ENCODE data around the gene RFC4. TPM values are rescaled to one million over a fixed set of nuclear protein-coding genes. Genes with fewer than 3 reads are reported as not detected.
A peak's percentile ranks its signal among the peaks of the same experiment; 100 is the strongest.

RFC4 gene
- total RNA-seq, 1 donor from 2014 or later, result 36.3 TPM

GRCh38 chr3:186783731-186784515 is 22.4 kb downstream of the RFC4 start:
- H3K9me3 Mint-ChIP-seq (ENCODE audit: unreplicated experiment), result peaks cover 23% of the 10 kb centered on the region
- peaks cover 9% of the 10 kb centered on the region for H3K27me3 Mint-ChIP-seq (ENCODE audit: unreplicated experiment)
- peak overlapping the region; percentile 97 for H3K4me3 Mint-ChIP-seq (ENCODE audit: unreplicated experiment)
- H3K27ac Mint-ChIP-seq (ENCODE audit: unreplicated experiment), result peak overlapping the region; percentile 100
- TF ChIP-seq CTCF (IDR thresholded peaks at IDR 0.05; ENCODE audit: partially characterized antibody, unreplicated experiment), result no peak
- H3K36me3 Mint-ChIP-seq (ENCODE audit: unreplicated experiment), result no peaks in the 10 kb centered on the region
- H3K4me1 Mint-ChIP-seq (ENCODE audit: low read depth, unreplicated experiment), result peaks cover 17% of the 10 kb centered on the region
- peak; percentile 88 for DNase-seq

- peak; percentile 92 for DNase-seq
- H3K4me1 Mint-ChIP-seq (ENCODE audit: low read depth, unreplicated experiment), result peaks cover 17% of the 10 kb centered on the region
- peaks cover 23% of the 10 kb centered on the region for H3K9me3 Mint-ChIP-seq (ENCODE audit: unreplicated experiment)
- H3K27ac Mint-ChIP-seq (ENCODE audit: unreplicated experiment), result peak within 1 kb of the TSS; percentile 100
- H3K27me3 Mint-ChIP-seq (ENCODE audit: unreplicated experiment), result peaks cover 9% of the 10 kb centered on the region
- peak within 1 kb of the TSS; percentile 97 for H3K4me3 Mint-ChIP-seq (ENCODE audit: unreplicated experiment)
- no peaks in the 10 kb centered on the region for H3K36me3 Mint-ChIP-seq (ENCODE audit: unreplicated experiment)
- no peak for TF ChIP-seq CTCF (IDR thresholded peaks at IDR 0.05; ENCODE audit: partially characterized antibody, unreplicated experiment)
Observed at GRCh38 chr3:186783058-186783730, 23.1 kb downstream of the RFC4 start, which contains the start of gene EIF4A2. EIF4A2 (plus strand) TSS chr3:186783577; CDS start chr3:186783611, 34 bp downstream.

- no peak for TF ChIP-seq CTCF (IDR thresholded peaks at IDR 0.05; ENCODE audit: partially characterized antibody, unreplicated experiment)
- Mint-ChIP-seq H3K9me3 (ENCODE audit: unreplicated experiment) (peaks cover 23% of the 10 kb centered on the region), H3K4me3 (ENCODE audit: unreplicated experiment) (peak overlapping the region; percentile 97), H3K27me3 (ENCODE audit: unreplicated experiment) (peaks cover 9% of the 10 kb centered on the region), H3K27ac (ENCODE audit: unreplicated experiment) (peak overlapping the region; percentile 91), H3K4me1 (ENCODE audit: low read depth, unreplicated experiment) (peaks cover 17% of the 10 kb centered on the region), H3K36me3 (ENCODE audit: unreplicated experiment) (no peaks in the 10 kb centered on the region)
- DNase-seq, result no peak
Observed at GRCh38 chr3:186782542-186783057, 23.7 kb downstream of the RFC4 start.

GRCh38 chr3:186779204-186779603 is 27.1 kb downstream of the RFC4 start:
- peaks cover 5% of the 10 kb centered on the region for H3K4me1 Mint-ChIP-seq (ENCODE audit: low read depth, unreplicated experiment)
- peaks cover 16% of the 10 kb centered on the region for H3K9me3 Mint-ChIP-seq (ENCODE audit: unreplicated experiment)
- no peak overlapping the region for H3K27ac Mint-ChIP-seq (ENCODE audit: unreplicated experiment)
- no peak overlapping the region for H3K4me3 Mint-ChIP-seq (ENCODE audit: unreplicated experiment)
- peaks cover 9% of the 10 kb centered on the region for H3K27me3 Mint-ChIP-seq (ENCODE audit: unreplicated experiment)
- H3K36me3 Mint-ChIP-seq (ENCODE audit: unreplicated experiment), result no peaks in the 10 kb centered on the region
- no peak for TF ChIP-seq CTCF (IDR thresholded peaks at IDR 0.05; ENCODE audit: partially characterized antibody, unreplicated experiment)
- DNase-seq, result no peak

All from glutamatergic neuron (in vitro differentiated cells).